Measurements from ENCODE around the gene LTK. TPM values are rescaled to one million over a fixed set of nuclear protein-coding genes. Genes with fewer than 3 reads are reported as not detected.

Gene LTK
- total RNA-seq, 1 experiment from 2014 or later = 9.2 TPM

- TF ChIP-seq, protein P1, sequence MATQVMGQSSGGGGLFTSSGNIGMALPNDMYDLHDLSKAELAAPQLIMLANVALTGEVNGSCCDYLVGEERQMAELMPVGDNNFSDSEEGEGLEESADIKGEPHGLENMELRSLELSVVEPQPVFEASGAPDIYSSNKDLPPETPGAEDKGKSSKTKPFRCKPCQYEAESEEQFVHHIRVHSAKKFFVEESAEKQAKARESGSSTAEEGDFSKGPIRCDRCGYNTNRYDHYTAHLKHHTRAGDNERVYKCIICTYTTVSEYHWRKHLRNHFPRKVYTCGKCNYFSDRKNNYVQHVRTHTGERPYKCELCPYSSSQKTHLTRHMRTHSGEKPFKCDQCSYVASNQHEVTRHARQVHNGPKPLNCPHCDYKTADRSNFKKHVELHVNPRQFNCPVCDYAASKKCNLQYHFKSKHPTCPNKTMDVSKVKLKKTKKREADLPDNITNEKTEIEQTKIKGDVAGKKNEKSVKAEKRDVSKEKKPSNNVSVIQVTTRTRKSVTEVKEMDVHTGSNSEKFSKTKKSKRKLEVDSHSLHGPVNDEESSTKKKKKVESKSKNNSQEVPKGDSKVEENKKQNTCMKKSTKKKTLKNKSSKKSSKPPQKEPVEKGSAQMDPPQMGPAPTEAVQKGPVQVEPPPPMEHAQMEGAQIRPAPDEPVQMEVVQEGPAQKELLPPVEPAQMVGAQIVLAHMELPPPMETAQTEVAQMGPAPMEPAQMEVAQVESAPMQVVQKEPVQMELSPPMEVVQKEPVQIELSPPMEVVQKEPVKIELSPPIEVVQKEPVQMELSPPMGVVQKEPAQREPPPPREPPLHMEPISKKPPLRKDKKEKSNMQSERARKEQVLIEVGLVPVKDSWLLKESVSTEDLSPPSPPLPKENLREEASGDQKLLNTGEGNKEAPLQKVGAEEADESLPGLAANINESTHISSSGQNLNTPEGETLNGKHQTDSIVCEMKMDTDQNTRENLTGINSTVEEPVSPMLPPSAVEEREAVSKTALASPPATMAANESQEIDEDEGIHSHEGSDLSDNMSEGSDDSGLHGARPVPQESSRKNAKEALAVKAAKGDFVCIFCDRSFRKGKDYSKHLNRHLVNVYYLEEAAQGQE (IDR thresholded peaks at IDR 0.05; ENCODE audit: low read depth) = no peak
- TF ChIP-seq ZNF274 (IDR thresholded peaks at IDR 0.05; ENCODE audit: low read depth, low read length) = no peak
- no peak for TF ChIP-seq EZH2phosphoT487 (IDR thresholded peaks at IDR 0.05; ENCODE audit: borderline replicate concordance)
- TF ChIP-seq TCF7L2 (IDR thresholded peaks at IDR 0.05; ENCODE audit: borderline replicate concordance, extremely low read depth, insufficient read depth, insufficient read length) = no peak
- no peak for TF ChIP-seq FOSL1 (IDR thresholded peaks at IDR 0.05; ENCODE audit: low read depth)
- TF ChIP-seq CBX3 (IDR thresholded peaks at IDR 0.05; ENCODE audit: low read depth) = no peak
- TF ChIP-seq SRF (IDR thresholded peaks at IDR 0.05; ENCODE audit: low read depth) = no peak
- no peak for TF ChIP-seq EZH2 (IDR thresholded peaks at IDR 0.05)
- TF ChIP-seq POLR2AphosphoS5 (IDR thresholded peaks at IDR 0.05; ENCODE audit: low read depth, low read length) = no peak
- TF ChIP-seq SP1 (IDR thresholded peaks at IDR 0.05; ENCODE audit: low read depth) = no peak
Measured at GRCh38 chr15:41530363-41530956, 16.8 kb upstream of the LTK start (continued).

DNA sequence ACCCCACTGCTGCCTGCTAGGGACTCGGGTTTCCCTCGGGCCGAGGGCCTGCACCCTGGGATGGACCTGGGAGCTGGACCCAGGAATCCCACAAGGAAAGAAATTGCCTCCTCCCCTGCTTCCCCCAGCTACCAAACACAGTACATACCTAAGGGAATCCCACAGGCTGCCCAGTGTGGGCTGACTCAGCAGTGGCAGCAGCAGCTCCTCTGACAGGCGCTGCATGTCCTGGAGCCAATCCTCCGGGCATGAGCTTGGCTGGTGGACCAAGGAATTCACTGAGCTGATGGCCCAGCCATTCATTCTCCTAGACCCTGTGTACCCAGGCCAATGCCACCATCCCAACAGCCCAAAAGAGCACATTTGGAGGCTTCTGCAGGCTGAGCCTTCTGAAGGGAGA, 9.5 kb upstream of the LTK start:
- no TSS peak for BruUV-seq (replicated peaks)
- Histone ChIP-seq H3K4me2 (ENCODE audit: low read length) (no peak overlapping the region), H3K4me1 (ENCODE audit: control insufficient read depth in 1 of 2, insufficient read depth in 2 of 2, low read length in 2 of 2) (no peaks in the 10 kb centered on the region), H4K20me1 (ENCODE audit: insufficient read depth) (no peaks in the 10 kb centered on the region), H3K4me3 (replicated peaks in 1 of 2; ENCODE audit: low read depth in 1 of 2, low read length in 2 of 2) (no peak overlapping the region), H3K9me2 (ENCODE audit: insufficient read depth) (no peaks in the 10 kb centered on the region), H3K9me3 (ENCODE audit: control insufficient read depth in 1 of 2, insufficient read depth in 1 of 2, low read depth in 1 of 2, low read length in 2 of 2) (no peaks in the 10 kb centered on the region), H3K9ac (ENCODE audit: low read length) (no peak overlapping the region), H3K27me3 (ENCODE audit: insufficient read depth, low read length) (no peaks in the 10 kb centered on the region), H3K79me2 (ENCODE audit: insufficient read depth, low read length) (no peaks in the 10 kb centered on the region), H3K27ac (ENCODE audit: low read depth, low read length) (no peak overlapping the region), H2AFZ (ENCODE audit: low read depth, low read length, poor library complexity, severe bottlenecking) (no peak overlapping the region), H3K36me3 (ENCODE audit: control insufficient read depth in 1 of 2, insufficient read depth in 2 of 2, low read length in 2 of 2) (peaks cover 7 to 16% of the 10 kb centered on the region in 2 experiments; a peak in 3 of 4 replicates)
- ChIA-PET CTCF (no interaction called here), POLR2A (no interaction called here), RAD21 (ENCODE audit: low non-redundant PET in 1 of 2, low total read pairs in 2 of 2, uncharacterized antibody in 2 of 2, unreplicated experiment in 2 of 2) (no interaction called here)
- ATAC-seq (no peak), DNase-seq (ENCODE audit: low read depth, low spot score) (no peak)
- intact Hi-C loops (cut with micrococcal nuclease) = no loop called here
- TF ChIP-seq ZNF274 (IDR thresholded peaks at IDR 0.05; ENCODE audit: low read depth, low read length) (no peak), ELF1 (IDR thresholded peaks at IDR 0.05; ENCODE audit: borderline replicate concordance, low read depth) (no peak), EGR1 (IDR thresholded peaks at IDR 0.05; ENCODE audit: low read depth) (no peak), SIN3A (IDR thresholded peaks at IDR 0.05; ENCODE audit: low read depth) (no peak), TCF7L2 (IDR thresholded peaks at IDR 0.05; ENCODE audit: borderline replicate concordance, extremely low read depth, insufficient read depth, insufficient read length) (no peak), YY1 (IDR thresholded peaks at IDR 0.05; ENCODE audit: extremely low read depth, insufficient replicate concordance, low read depth, low read length) (no peak)
- TF ChIP-seq, protein P2, sequence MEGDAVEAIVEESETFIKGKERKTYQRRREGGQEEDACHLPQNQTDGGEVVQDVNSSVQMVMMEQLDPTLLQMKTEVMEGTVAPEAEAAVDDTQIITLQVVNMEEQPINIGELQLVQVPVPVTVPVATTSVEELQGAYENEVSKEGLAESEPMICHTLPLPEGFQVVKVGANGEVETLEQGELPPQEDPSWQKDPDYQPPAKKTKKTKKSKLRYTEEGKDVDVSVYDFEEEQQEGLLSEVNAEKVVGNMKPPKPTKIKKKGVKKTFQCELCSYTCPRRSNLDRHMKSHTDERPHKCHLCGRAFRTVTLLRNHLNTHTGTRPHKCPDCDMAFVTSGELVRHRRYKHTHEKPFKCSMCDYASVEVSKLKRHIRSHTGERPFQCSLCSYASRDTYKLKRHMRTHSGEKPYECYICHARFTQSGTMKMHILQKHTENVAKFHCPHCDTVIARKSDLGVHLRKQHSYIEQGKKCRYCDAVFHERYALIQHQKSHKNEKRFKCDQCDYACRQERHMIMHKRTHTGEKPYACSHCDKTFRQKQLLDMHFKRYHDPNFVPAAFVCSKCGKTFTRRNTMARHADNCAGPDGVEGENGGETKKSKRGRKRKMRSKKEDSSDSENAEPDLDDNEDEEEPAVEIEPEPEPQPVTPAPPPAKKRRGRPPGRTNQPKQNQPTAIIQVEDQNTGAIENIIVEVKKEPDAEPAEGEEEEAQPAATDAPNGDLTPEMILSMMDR (IDR thresholded peaks at IDR 0.05 in 2 of 3, conservative IDR thresholded peaks at IDR 0.05 in 1 of 3; ENCODE audit: borderline replicate concordance in 1 of 3, insufficient read depth in 1 of 3, low read depth in 2 of 3, low read length in 2 of 3) = no peak

Data from HCT116 (cell line).